WERI-Rb-1 (cell line): ENCODE measurements around the gene CAMTA1.

Experiments
- DNase-seq: peaks from one replicate; pipeline ENCODE4 v3.0.0-alpha.2; 2020
- H3K27ac ChIP-seq: fragments of 250-450 bp; sonication (Bioruptor Pico); 2 replicates; pipeline ENCODE4 v1.5.1; 2020; ENCODE audit warnings: mild to moderate bottlenecking, moderate library complexity
- H3K27me3 ChIP-seq: fragments of 250-450 bp; sonication (Bioruptor Pico); 2 replicates; pipeline ENCODE4 v1.5.1; 2021; ENCODE audit warnings: mild to moderate bottlenecking, low read depth, moderate library complexity; ENCODE audit not compliant: insufficient read depth, severe bottlenecking
- H3K36me3 ChIP-seq: fragments of 250-450 bp; sonication (Bioruptor Pico); 2 replicates; pipeline ENCODE4 v1.5.1; 2020; ENCODE audit warnings: mild to moderate bottlenecking, moderate library complexity
- H3K4me3 ChIP-seq: 2 replicates; pipeline ENCODE4 v1.5.1; 2011; ENCODE audit warnings: low read depth, mild to moderate bottlenecking, control low read depth, low read length
- H3K9me3 ChIP-seq: fragments of 250-450 bp; sonication (Bioruptor Pico); 2 replicates; pipeline ENCODE4 v1.5.1; 2021; ENCODE audit warnings: mild to moderate bottlenecking, moderate library complexity; ENCODE audit not compliant: severe bottlenecking
- CTCF ChIP-seq: IDR thresholded peaks from 2 replicates; pipeline ENCODE4 v1.5.1; 2011; ENCODE audit warnings: low read depth, mild to moderate bottlenecking, control low read depth, inconsistent platforms, low read length

CAMTA1 gene

GRCh38 chr1:6967431-6968111 lies 182.3 kb downstream of the CAMTA1 start:
- TF ChIP-seq CTCF = no peak
- Histone ChIP-seq H3K9me3 (no peaks in the 10 kb centered on the region), H3K36me3 (no peaks in the 10 kb centered on the region), H3K27ac (no peak overlapping the region), H3K4me3 (no peak overlapping the region), H3K27me3 (no peaks in the 10 kb centered on the region)
- DNase-seq = no peak

- Histone ChIP-seq H3K36me3 (no peaks in the 10 kb centered on the region), H3K27me3 (no peaks in the 10 kb centered on the region), H3K4me3 (no peak overlapping the region), H3K9me3 (no peaks in the 10 kb centered on the region), H3K27ac (no peak overlapping the region)
- no peak for TF ChIP-seq CTCF
- no peak for DNase-seq
Observed at GRCh38 chr1:6969106-6969505, 183.9 kb downstream of the CAMTA1 start.

- H3K36me3 ChIP-seq = no peaks in the 10 kb centered on the region
- no peak for TF ChIP-seq CTCF
- H3K9me3 ChIP-seq = no peaks in the 10 kb centered on the region
- no peak for DNase-seq
- no peaks in the 10 kb centered on the region for H3K27me3 ChIP-seq
- no peak overlapping the region for H3K4me3 ChIP-seq
- no peak overlapping the region for H3K27ac ChIP-seq
Observed at GRCh38 chr1:6969762-6970161, 184.5 kb downstream of the CAMTA1 start.

- TF ChIP-seq CTCF = no peak
- DNase-seq = no peak
- Histone ChIP-seq H3K27ac (no peak overlapping the region), H3K4me3 (no peak overlapping the region), H3K27me3 (no peaks in the 10 kb centered on the region), H3K36me3 (no peaks in the 10 kb centered on the region), H3K9me3 (no peaks in the 10 kb centered on the region)
Observed at GRCh38 chr1:6970221-6970620, 185.0 kb downstream of the CAMTA1 start.

- H3K4me3 ChIP-seq = no peak overlapping the region
- H3K36me3 ChIP-seq = no peaks in the 10 kb centered on the region
- H3K27me3 ChIP-seq = no peaks in the 10 kb centered on the region
- H3K27ac ChIP-seq = no peak overlapping the region
- TF ChIP-seq CTCF = no peak
- H3K9me3 ChIP-seq = no peaks in the 10 kb centered on the region
- no peak for DNase-seq
Observed at GRCh38 chr1:6971048-6971447, 185.8 kb downstream of the CAMTA1 start.

GRCh38 chr1:6971699-6972098 lies 186.4 kb downstream of the CAMTA1 start:
- Histone ChIP-seq H3K27ac (no peak overlapping the region), H3K27me3 (no peaks in the 10 kb centered on the region), H3K9me3 (no peaks in the 10 kb centered on the region), H3K36me3 (no peaks in the 10 kb centered on the region), H3K4me3 (no peak overlapping the region)
- no peak for TF ChIP-seq CTCF
- no peak for DNase-seq
